IPS-15b (cell line): ENCODE data around the gene KCNN1.
A peak's percentile ranks its signal among the peaks of the same experiment; 100 is the strongest.

Source experiments
- H3K27me3 ChIP-seq: one replicate; pipeline ENCODE4 v1.6.1; 2013; ENCODE audit warnings: low read length; ENCODE audit not compliant: control insufficient read depth, insufficient read depth
- H3K36me3 ChIP-seq: one replicate; pipeline ENCODE4 v1.6.1; 2013; ENCODE audit warnings: low read length; ENCODE audit not compliant: control insufficient read depth, insufficient read depth
- H3K4me1 ChIP-seq: one replicate; pipeline ENCODE4 v1.6.1; 2013; ENCODE audit warnings: mild to moderate bottlenecking, low read length; ENCODE audit not compliant: control insufficient read depth, insufficient read depth
- H3K4me3 ChIP-seq: one replicate; pipeline ENCODE4 v1.5.1; 2013; ENCODE audit warnings: low read depth, low read length
- H3K9ac ChIP-seq: one replicate; pipeline ENCODE4 v1.6.1; 2013; ENCODE audit warnings: low read depth, mild to moderate bottlenecking, low read length
- H3K9me3 ChIP-seq: one replicate; pipeline ENCODE4 v1.6.1; 2013; ENCODE audit warnings: mild to moderate bottlenecking, low read length; ENCODE audit not compliant: control insufficient read depth, insufficient read depth

Gene KCNN1

DNA sequence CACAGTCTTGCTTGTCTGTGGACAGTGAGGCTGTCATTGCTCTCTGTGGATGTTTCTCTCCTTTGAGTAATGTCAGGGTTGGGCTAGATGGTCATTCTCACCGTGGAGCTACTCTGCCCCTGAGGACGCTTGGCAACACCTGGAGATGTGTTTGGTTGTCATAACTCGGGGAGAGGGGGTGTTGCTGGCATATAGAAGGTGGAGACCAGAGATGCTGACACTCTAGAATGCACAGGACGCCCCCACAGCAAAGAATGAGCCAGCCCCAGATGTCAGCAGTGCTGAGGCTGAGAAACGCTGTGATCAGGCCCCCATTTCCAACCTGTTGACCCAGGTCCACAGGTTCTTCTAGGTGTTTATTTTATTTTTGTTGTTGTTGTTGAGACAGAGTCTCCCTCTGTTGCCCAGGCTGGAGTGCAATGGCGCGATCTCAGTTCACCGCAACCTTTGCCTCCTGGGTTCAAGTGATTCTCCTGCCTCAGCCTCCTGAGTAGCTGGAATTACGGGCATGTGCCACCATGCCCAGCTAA lies 29.5 kb upstream of the KCNN1 start:
- Histone ChIP-seq H3K4me3 (no peak overlapping the region), H3K9me3 (no peaks in the 10 kb centered on the region), H3K36me3 (peaks cover 6% of the 10 kb centered on the region), H3K4me1 (peaks cover 6% of the 10 kb centered on the region), H3K9ac (no peak overlapping the region), H3K27me3 (no peaks in the 10 kb centered on the region)

DNA sequence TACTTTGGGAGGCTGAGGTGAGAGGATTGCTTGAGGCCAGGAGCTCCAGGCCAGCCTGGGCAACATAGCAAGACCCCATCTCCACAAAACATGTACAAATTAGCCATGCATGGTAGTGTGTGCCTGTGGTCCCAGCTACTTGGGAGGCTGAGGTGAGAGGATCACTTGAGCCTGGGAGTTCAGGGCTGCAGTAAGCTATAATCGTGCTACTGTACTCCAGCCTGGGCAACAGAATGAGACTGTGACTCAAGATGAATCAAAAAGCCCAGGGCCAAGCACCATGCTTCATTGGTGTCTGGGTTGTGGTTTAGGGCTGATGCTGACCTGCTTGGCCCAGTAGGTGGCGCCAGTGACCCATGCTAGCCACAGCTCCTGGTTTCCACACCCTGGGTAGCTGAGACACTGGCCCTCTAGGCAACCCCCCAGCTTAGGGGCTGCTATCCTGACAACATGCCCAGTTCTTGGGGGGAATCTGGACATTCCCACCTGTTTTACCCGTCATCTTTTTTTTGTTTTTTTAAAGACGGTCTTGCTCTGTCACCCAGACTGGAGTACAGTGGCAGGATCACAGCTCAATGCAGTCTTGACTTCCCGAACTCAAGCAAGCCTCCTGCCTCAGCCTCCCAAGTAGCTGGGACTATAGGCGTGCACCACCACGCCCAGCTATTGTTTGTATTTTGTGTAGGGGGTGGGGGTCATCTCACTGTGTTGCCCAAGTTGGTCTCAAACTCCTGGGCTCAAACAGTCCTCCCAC lies 28.6 kb upstream of the KCNN1 start:
- peaks cover 6% of the 10 kb centered on the region for H3K36me3 ChIP-seq
- H3K9ac ChIP-seq, result no peak overlapping the region
- H3K4me3 ChIP-seq, result no peak overlapping the region
- peaks cover 6% of the 10 kb centered on the region for H3K4me1 ChIP-seq
- H3K9me3 ChIP-seq, result no peaks in the 10 kb centered on the region
- H3K27me3 ChIP-seq, result no peaks in the 10 kb centered on the region

DNA sequence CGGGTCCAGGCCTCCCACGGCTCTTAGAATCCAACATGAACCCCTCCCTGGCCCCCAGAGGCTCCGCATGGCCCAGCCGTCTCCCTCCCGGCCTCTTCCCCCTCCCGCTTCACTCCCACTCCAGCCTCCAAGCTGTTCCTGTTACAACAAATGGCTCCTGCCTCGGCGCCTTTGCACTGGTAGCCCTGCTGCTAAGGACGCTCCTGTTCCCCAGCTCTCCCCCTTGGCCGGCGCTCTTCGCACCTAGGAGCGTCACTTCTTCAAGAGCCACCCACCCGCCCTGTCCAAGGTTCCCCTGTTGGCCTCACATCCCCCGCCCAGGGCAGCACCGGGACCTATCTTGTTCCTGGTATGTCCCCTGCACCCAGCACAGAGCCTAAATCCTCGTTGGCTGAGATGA lies 24.7 kb upstream of the KCNN1 start:
- H3K9ac ChIP-seq, result peak overlapping the region; percentile 60
- peaks cover 6% of the 10 kb centered on the region for H3K4me1 ChIP-seq
- peak overlapping the region; percentile 68 for H3K4me3 ChIP-seq
- no peaks in the 10 kb centered on the region for H3K9me3 ChIP-seq
- H3K36me3 ChIP-seq, result peaks cover 3% of the 10 kb centered on the region
- H3K27me3 ChIP-seq, result no peaks in the 10 kb centered on the region

DNA sequence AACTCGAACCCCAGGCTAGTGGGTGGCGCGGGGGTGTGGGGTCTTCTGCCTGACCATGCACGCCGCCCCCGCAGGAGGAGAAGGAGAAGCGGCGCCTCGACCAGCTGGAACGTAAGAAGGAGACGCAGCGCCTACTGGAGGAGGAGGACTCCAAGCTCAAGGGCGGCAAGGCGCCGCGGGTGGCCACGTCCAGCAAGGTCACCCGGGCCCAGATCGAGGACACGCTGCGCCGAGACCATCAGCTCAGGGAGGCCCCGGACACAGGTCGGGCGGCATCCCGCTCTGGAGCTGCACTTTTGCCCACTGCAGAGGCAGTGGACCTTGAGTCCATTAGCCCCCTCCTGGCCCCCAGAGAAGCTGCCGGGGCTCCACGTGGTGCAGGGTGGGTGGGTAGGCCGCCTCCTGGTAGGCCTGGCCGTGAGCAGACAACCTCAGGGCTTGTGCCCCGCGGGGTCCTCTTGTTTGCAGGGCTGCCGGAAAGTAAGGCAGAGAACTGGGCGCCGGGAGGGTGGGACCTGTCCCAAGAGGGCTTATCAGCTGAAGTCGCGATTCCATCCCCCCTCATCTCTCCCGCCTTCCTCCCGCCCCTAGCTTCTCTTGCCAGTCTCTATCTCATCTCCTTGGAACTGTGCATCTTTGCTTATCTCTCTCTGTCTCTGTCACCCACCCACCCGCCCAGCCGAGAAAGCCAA lies 24.2 kb upstream of the KCNN1 start:
- peak overlapping the region; percentile 68 for H3K4me3 ChIP-seq
- no peaks in the 10 kb centered on the region for H3K27me3 ChIP-seq
- H3K4me1 ChIP-seq, result peaks cover 6% of the 10 kb centered on the region
- H3K36me3 ChIP-seq, result peaks cover 3% of the 10 kb centered on the region
- H3K9ac ChIP-seq, result peak overlapping the region; percentile 47
- H3K9me3 ChIP-seq, result no peaks in the 10 kb centered on the region

DNA sequence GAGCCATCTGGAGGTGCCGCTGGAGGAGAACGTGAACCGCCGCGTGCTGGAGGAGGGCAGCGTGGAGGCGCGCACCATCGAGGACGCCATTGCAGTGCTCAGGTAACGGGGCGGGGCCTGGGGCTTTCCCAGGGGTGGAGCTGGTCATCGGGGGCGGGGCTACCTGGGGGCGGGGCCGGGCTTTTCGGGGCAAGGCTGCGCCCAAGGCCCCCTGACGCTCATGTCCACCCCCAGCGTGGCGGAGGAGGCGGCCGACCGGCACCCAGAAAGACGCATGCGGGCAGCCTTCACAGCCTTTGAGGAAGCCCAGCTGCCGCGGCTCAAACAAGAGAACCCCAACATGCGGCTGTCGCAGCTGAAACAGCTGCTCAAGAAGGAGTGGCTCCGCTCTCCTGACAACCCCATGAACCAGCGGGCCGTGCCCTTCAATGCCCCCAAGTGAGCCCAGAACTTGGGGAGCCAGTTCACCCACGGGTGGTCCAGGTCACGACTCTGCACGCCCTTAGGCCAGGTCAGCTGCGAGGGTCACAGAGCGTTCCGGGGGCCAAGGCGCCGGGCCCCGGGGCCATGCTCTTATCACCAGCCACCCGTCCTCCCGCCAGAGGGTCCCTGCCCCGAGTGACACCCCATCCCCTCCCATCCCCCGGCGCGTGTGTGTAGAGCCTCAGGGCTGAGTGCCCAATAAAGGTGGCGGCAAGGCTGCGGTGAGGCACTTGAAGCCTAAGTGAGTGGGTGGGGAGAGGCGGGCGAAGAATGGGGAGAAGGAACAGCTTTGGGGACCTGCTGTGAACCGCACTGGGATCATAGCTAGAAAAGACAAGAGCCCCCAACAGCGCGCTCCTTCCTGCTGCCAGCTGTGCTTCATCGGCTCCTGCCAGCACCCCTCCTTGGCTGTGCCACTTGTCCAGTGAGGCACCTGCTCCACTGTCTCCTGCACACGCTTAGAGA lies 23.4 kb upstream of the KCNN1 start:
- Histone ChIP-seq H3K27me3 (no peaks in the 10 kb centered on the region), H3K9me3 (no peaks in the 10 kb centered on the region), H3K36me3 (peaks cover under 1% of the 10 kb centered on the region), H3K4me1 (peaks cover 6% of the 10 kb centered on the region), H3K4me3 (no peak overlapping the region), H3K9ac (no peak overlapping the region)

DNA sequence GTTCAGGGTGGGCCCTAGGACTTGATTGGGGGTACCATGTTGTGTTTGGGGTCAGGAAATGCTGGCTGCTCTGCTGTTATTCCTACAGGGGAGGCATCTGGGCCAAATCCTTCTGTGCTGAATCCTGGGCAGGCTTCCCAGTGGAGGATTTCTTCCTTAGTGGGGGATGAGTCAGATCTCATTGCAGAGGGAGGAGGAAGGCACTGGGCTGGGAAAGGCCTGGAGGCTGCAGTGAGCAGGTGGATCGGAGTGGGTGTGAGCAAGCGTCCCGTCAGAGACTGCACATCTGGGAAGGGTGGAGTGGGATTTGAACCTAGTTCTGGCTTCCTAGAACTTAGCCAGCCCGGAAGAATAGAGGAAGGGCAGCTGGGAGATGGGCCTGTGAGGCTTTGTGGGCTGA lies 22.6 kb upstream of the KCNN1 start:
- Histone ChIP-seq H3K9me3 (no peaks in the 10 kb centered on the region), H3K4me1 (peaks cover 6% of the 10 kb centered on the region), H3K4me3 (no peak overlapping the region), H3K27me3 (peaks cover 3% of the 10 kb centered on the region), H3K9ac (no peak overlapping the region), H3K36me3 (no peaks in the 10 kb centered on the region)

DNA sequence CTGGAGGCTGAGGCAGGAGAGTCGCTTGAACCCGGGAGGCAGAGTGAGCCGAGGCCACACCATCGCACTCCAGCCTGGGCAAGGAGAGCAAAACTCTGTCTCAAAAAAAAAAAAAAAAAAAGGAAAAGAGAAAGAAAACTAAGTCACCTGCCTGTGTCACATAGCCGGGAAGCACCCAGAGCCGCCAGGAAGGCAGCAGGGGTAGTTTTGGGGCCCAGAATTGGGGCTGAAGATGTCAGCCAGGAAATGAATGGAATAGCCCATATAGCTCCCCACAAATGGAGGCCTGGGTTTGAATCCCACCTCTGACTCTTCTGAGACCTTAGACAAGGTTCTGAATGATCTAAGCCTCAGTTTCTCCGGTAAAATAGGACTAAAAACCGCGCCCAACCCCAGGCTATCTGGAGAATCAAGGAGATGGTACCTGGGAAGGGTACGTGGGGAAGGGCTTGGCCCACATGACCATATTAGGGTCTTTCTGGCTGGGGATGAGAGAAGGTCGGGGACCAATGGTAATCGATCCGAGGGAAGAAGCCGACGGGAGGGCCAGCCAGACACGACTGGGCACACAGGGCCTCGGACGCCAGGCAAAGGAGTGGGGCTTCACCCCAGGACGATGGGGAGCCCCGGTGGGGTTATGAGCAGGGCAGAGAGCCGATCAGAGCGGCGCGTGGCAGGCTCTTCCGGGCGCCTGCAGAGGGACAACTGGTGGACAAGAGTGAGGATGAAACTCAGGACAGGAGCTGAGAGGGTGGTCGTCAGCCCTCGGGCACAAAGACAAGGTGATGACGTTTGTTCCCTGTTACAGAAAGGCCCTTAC lies 19.7 kb upstream of the KCNN1 start:
- no peaks in the 10 kb centered on the region for H3K9me3 ChIP-seq
- peak overlapping the region; percentile 81 for H3K9ac ChIP-seq
- peaks cover under 1% of the 10 kb centered on the region for H3K4me1 ChIP-seq
- no peaks in the 10 kb centered on the region for H3K36me3 ChIP-seq
- H3K27me3 ChIP-seq, result peaks cover 13% of the 10 kb centered on the region
- peak overlapping the region; percentile 76 for H3K4me3 ChIP-seq

DNA sequence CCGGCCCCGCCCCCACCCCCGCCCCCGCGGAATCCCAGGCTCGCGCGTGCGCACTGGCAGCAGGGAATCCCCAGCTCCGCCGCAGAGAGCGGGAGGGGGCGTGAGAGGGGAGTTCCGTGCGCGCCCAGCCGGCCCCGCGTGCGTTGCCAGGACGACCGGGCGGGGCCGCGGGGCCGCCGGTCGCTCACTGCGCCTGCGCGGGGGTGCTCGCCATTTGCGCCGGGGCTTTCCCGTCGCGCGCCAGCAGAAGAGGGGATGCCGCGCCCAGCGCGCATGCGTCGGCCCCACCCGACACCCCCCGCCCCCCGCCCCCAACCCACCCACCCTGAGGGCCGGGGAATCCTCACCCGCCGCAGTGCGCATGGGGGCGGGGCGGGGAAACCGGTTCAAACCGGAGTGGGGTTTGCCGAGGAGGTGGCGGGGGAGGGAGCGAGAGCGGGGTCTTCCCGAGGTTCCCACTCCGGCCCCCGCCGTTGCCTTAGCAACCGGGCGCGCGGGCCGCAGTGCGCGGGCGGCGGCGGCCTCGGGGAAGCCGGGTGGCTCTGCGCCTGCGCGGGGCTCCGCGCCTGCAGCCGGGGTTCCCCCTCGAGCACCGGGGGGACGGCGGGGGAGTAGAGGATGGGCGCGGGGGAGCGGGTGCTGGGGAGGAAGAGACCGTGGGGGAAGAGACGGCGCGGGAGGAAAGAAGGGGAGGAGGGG lies 18.9 kb upstream of the KCNN1 start:
- Histone ChIP-seq H3K4me3 (peak overlapping the region; percentile 76), H3K27me3 (peaks cover 14% of the 10 kb centered on the region), H3K9ac (no peak overlapping the region), H3K36me3 (no peaks in the 10 kb centered on the region), H3K4me1 (no peaks in the 10 kb centered on the region), H3K9me3 (no peaks in the 10 kb centered on the region)

DNA sequence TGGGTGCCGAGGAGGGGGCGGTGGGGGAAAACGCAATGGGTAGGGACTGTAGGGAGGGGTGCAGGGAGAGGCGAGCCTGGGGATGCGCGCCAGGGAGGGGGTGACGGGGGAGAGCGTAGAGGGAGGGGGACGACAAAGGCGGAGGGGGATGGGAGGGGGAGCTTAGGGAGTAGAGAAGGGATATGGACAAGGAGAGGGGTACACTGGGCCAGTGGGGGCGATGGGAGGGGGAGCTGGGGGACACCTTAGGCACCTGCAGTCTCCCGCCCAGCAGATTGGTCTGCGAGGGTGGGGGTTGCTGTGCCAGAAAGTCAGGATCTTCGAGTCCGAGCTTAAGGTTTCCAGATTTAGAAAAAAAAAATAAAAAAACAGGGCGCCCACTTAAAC lies 18.4 kb upstream of the KCNN1 start:
- Histone ChIP-seq H3K9me3 (no peaks in the 10 kb centered on the region), H3K4me1 (peaks cover 2% of the 10 kb centered on the region), H3K9ac (no peak overlapping the region), H3K4me3 (peak overlapping the region; percentile 74), H3K27me3 (peaks cover 19% of the 10 kb centered on the region), H3K36me3 (no peaks in the 10 kb centered on the region)

DNA sequence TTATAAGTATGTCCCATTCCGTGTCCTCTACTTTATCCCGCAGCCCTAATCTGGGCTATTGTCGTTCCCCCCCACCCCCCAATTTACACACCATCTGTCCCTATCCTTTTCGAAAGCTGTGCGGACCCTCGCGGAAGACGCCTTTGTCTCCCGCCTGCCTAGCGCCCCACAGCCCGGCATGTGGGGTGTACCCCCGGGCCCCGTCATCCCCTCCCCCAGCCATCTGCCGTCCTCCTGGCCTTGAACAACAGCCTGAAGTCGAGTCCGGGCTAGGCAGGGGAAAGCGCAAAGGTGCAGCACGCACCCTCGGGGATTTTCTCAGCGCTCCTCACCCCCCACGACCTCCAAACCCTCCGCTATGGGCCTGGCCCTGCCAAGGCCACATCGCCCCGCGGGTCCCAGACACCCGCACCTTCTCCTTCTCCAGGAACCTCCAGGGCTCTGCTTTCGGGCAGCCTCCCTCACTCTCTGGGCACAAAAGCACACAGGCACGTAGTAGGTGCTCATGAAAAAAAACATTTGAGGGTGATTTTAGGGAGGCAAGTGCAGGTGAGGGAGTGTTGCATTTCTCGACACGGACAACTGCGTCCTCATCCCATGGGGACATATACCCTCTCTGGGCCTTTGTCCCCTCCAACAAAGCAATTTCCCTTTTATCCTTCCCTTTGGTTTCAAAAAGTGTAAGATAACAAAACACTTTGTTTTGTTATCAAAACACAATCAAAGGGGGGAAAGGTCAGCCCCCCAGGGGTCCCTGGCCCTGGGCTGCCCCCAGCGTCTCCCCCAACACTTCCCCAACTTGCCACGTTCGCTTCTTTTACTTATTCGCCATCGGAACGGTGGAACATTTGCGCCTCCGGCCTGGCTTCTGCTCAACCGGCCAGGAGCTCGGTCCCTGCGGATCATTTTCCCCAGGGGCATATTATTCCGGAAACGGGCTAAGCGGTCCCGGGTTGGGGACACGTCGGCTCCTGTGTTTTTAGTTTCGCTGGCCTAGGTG lies 17.7 kb upstream of the KCNN1 start:
- peak overlapping the region; percentile 74 for H3K4me3 ChIP-seq
- no peaks in the 10 kb centered on the region for H3K36me3 ChIP-seq
- H3K4me1 ChIP-seq, result peaks cover 6% of the 10 kb centered on the region
- peaks cover 23% of the 10 kb centered on the region for H3K27me3 ChIP-seq
- no peak overlapping the region for H3K9ac ChIP-seq
- H3K9me3 ChIP-seq, result no peaks in the 10 kb centered on the region
